Limb (tissue), 2 donors: Measurements from ENCODE around the gene ARHGAP22.
"Not testable (repeated sequence)": the region's sequence is repeated elsewhere in the genome, so short reads cannot be mapped to it uniquely, and the experiment has no call there.

ENCODE experiments used
- DNase-seq, 2 donors: peaks; one replicate each; pipeline ENCODE4 v3.0.0-alpha.2; 2016; ENCODE audit errors: extremely low spot score in 2 of 2

ARHGAP22 gene

GRCh38 chr10:48437546-48437945 is 167.3 kb downstream of the ARHGAP22 start:
- DNase-seq: no peak

GRCh38 chr10:48431871-48432270 is 173.0 kb downstream of the ARHGAP22 start:
- no peak for DNase-seq

GRCh38 chr10:48430402-48430993 is 174.4 kb downstream of the ARHGAP22 start:
- no peak for DNase-seq

GRCh38 chr10:48429309-48429708 is 175.6 kb downstream of the ARHGAP22 start:
- DNase-seq: no peak

- no peak for DNase-seq
Observed at GRCh38 chr10:48428896-48429295, 176.0 kb downstream of the ARHGAP22 start.

- DNase-seq: no peak
Observed at GRCh38 chr10:48423884-48424283, 181.0 kb downstream of the ARHGAP22 start.

- DNase-seq: not testable (repeated sequence)
Observed at GRCh38 chr10:48421862-48422261, 183.0 kb downstream of the ARHGAP22 start.

GRCh38 chr10:48419714-48420113 is 185.2 kb downstream of the ARHGAP22 start:
- DNase-seq: no peak

GRCh38 chr10:48418189-48418788 is 186.6 kb downstream of the ARHGAP22 start:
- DNase-seq: no peak

GRCh38 chr10:48417374-48417773 is 187.5 kb downstream of the ARHGAP22 start:
- DNase-seq: no peak

- DNase-seq: no peak
Observed at GRCh38 chr10:48416584-48417232, 188.2 kb downstream of the ARHGAP22 start.

- no peak for DNase-seq
Observed at GRCh38 chr10:48414778-48415177, 190.1 kb downstream of the ARHGAP22 start.

- DNase-seq: no peak
Observed at GRCh38 chr10:48414160-48414559, 190.7 kb downstream of the ARHGAP22 start.

- DNase-seq: no peak
Observed at GRCh38 chr10:48412933-48413332, 191.9 kb downstream of the ARHGAP22 start.

GRCh38 chr10:48412081-48412480 is 192.8 kb downstream of the ARHGAP22 start:
- DNase-seq: no peak

GRCh38 chr10:48411510-48411909 is 193.4 kb downstream of the ARHGAP22 start:
- DNase-seq: no peak

- DNase-seq: no peak
Observed at GRCh38 chr10:48410503-48410902, 194.4 kb downstream of the ARHGAP22 start.

- no peak for DNase-seq
Observed at GRCh38 chr10:48406658-48407057, 198.2 kb downstream of the ARHGAP22 start.

GRCh38 chr10:48406204-48406603 is 198.7 kb downstream of the ARHGAP22 start:
- DNase-seq: no peak

- DNase-seq: no peak
Observed at GRCh38 chr10:48404646-48405045, 200.2 kb downstream of the ARHGAP22 start.

- DNase-seq: no peak
Observed at GRCh38 chr10:48400850-48401220, 204.0 kb downstream of the ARHGAP22 start.

GRCh38 chr10:48400129-48400849 is 204.6 kb downstream of the ARHGAP22 start:
- DNase-seq: no peak
